CD4-positive, alpha-beta memory T cell (primary cell): Measurements from ENCODE around the gene TUT4. TPM values are rescaled to one million over a fixed set of nuclear protein-coding genes. Genes with fewer than 3 reads are reported as not detected.
A peak's percentile ranks its signal among the peaks of the same experiment; 100 is the strongest.

Source experiments
- CTCF ChIA-PET: fragments of 350-600 bp; sonication (Branson Sonifier 250); formaldehyde crosslinking; loops from one replicate; lab custom pipeline; 2021; ENCODE audit warnings: inconsistent platforms; ENCODE audit not compliant: partially characterized antibody; lab: Charles Lee
- POLR2A ChIA-PET: fragments of 350-600 bp; sonication (Branson Sonifier 250); formaldehyde crosslinking; loops from one replicate; lab custom pipeline; 2021; ENCODE audit not compliant: partially characterized antibody; lab: Charles Lee
- DNase-seq, 5 donors: peaks; one replicate each; pipeline versions ENCODE4 v3.0.0 to v3.0.0-alpha.2; 2020 to 2022; ENCODE audit warnings: mixed read lengths in 1 of 5
- H3K27ac ChIP-seq: one replicate; pipeline ENCODE4 v1.7.0; 2013; ENCODE audit warnings: low read depth, low read length
- H3K27me3 ChIP-seq: 2 replicates; pipeline ENCODE4 v1.7.0; 2013; ENCODE audit warnings: mild to moderate bottlenecking, low read length, moderate library complexity; ENCODE audit not compliant: insufficient read depth
- H3K36me3 ChIP-seq: 2 replicates; pipeline ENCODE4 v1.7.0; 2013; ENCODE audit warnings: mild to moderate bottlenecking, low read length, moderate library complexity; ENCODE audit not compliant: insufficient read depth
- H3K4me1 ChIP-seq: 2 replicates; pipeline ENCODE4 v1.7.0; 2013; ENCODE audit warnings: mild to moderate bottlenecking, low read length, moderate library complexity; ENCODE audit not compliant: insufficient read depth
- H3K4me3 ChIP-seq, 2 donors: one replicate each; pipeline ENCODE4 v1.7.0; 2013; ENCODE audit warnings: low read length in 2 of 2, mild to moderate bottlenecking in 1 of 2
- H3K9me3 ChIP-seq, 2 donors: one replicate each; pipeline ENCODE4 v1.7.0; 2013; ENCODE audit warnings: low read length in 2 of 2, control low read depth in 1 of 2; ENCODE audit not compliant: control insufficient read depth in 1 of 2
- H3K27ac Mint-ChIP-seq, 7 donors: one replicate each; pipeline ENCODE4 v1.8.0; 2020 to 2021; ENCODE audit warnings: mixed read lengths in 7 of 7, mild to moderate bottlenecking in 6 of 7, inconsistent platforms in 3 of 7, moderate library complexity in 3 of 7
- H3K27me3 Mint-ChIP-seq, 2 donors: one replicate each; pipeline ENCODE4 v1.8.0; 2020 to 2021; ENCODE audit warnings: mixed read lengths in 2 of 2
- H3K36me3 Mint-ChIP-seq, 2 donors: one replicate each; pipeline ENCODE4 v1.8.0; 2020 to 2021; ENCODE audit warnings: mixed read lengths in 2 of 2, inconsistent platforms in 1 of 2, mild to moderate bottlenecking in 1 of 2
- H3K4me1 Mint-ChIP-seq, 4 donors: one replicate each; pipeline ENCODE4 v1.8.0; 2020 to 2021; ENCODE audit warnings: mixed read lengths in 4 of 4, mild to moderate bottlenecking in 1 of 4
- H3K4me3 Mint-ChIP-seq, 8 donors: one replicate each; pipeline ENCODE4 v1.8.0; 2020 to 2021; ENCODE audit warnings: mixed read lengths in 8 of 8, mild to moderate bottlenecking in 7 of 8, moderate library complexity in 6 of 8, inconsistent platforms in 3 of 8
- H3K9me3 Mint-ChIP-seq, 8 donors: one replicate each; pipeline ENCODE4 v1.8.0; 2020 to 2021; ENCODE audit warnings: mixed read lengths in 8 of 8, mild to moderate bottlenecking in 5 of 8, inconsistent platforms in 3 of 8, moderate library complexity in 1 of 8
- intact Hi-C: fragments of 100-400 bp; cut with micrococcal nuclease; formaldehyde crosslinking; loops from one replicate; pipeline ENCODE4 v1.15.1; 2023
- polyA plus RNA-seq, 2 donors: library from polyadenylated mRNA; unstranded; fragments of 300-500 nt; fragmentation: Illumina TruSeq; gene quantifications; one replicate each; pipeline ENCODE4 v1.2.3, GENCODE V29; 2021
- total RNA-seq, 2 experiments: library from RNA; stranded (reverse); gene quantifications; one replicate each; pipeline ENCODE4 v1.2.3, GENCODE V29; 2021

The TUT4 gene
- total and polyA plus RNA-seq, 4 experiments from 2014 or later = 22.4 to 159 (median 96.8) TPM

DNA sequence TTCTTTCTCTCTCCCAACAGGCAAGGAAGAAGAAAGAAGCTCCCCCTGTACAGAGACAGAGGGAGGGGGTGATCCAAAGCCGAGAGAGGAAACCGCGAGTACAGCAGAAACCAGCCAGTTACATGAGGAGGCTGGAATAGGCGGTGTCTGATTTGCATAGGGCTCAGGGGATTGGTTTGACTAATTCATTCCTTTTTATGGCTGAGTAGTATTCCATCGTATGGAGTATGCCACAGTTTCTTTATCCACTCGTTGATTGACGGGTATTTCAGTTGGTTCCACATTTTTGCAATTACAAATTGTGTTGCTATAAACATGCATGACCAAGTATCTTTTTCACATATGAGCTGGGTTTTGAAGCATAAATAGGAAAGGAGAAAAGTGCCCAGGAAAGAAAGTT is 45.8 kb upstream of the TUT4 start:
- no peak overlapping the region for H3K27ac Mint-ChIP-seq
- peaks cover 0 to 4% of the 10 kb centered on the region in 2 donors for H3K36me3 Mint-ChIP-seq
- ChIA-PET POLR2A (interaction anchor here (0.7 to 10.4 kb wide), 3 partner anchors 21 to 39 kb away, joined by 3 to 188 read pairs (median 4); partner anchors contain the start of gene SHISAL2A), CTCF (no interaction called here)
- no peak for DNase-seq
- H3K4me3 Mint-ChIP-seq = no peak overlapping the region
- Histone ChIP-seq H3K4me3 (no peak overlapping the region), H3K27me3 (no peaks in the 10 kb centered on the region), H3K9me3 (no peaks in the 10 kb centered on the region), H3K36me3 (no peaks in the 10 kb centered on the region), H3K4me1 (peaks cover 25% of the 10 kb centered on the region), H3K27ac (no peak overlapping the region)
- intact Hi-C loops = no loop called here
- no peaks in the 10 kb centered on the region for H3K27me3 Mint-ChIP-seq
- H3K4me1 Mint-ChIP-seq = peaks cover 16 to 25% (median 21%) of the 10 kb centered on the region in 4 donors
- peaks cover 0 to 2% (median 0%) of the 10 kb centered on the region in 8 donors for H3K9me3 Mint-ChIP-seq

- Histone ChIP-seq H3K4me3 (no peak overlapping the region), H3K27me3 (no peaks in the 10 kb centered on the region), H3K9me3 (no peaks in the 10 kb centered on the region), H3K36me3 (no peaks in the 10 kb centered on the region), H3K27ac (no peak overlapping the region), H3K4me1 (peaks cover 17% of the 10 kb centered on the region)
- POLR2A ChIA-PET = interaction anchor here (1.0 kb wide), 1 partner anchor 22 kb away, joined by 3 read pairs; no protein-coding TSS in a partner anchor
- Mint-ChIP-seq H3K4me3 (no peak overlapping the region), H3K27me3 (no peaks in the 10 kb centered on the region), H3K27ac (peak overlapping the region in 2 of 7 donors; percentile 48 to 71), H3K36me3 (peaks cover 0 to 1% of the 10 kb centered on the region in 2 donors), H3K9me3 (peaks cover 0 to 2% (median 0%) of the 10 kb centered on the region in 8 donors), H3K4me1 (peaks cover 9 to 17% (median 13%) of the 10 kb centered on the region in 4 donors)
- intact Hi-C loops = no loop called here
- no peak for DNase-seq
- CTCF ChIA-PET = no interaction called here
These were observed 45.0 kb upstream of the TUT4 start for GRCh38 chr1:52597912-52598311.

GRCh38 chr1:52595061-52595460 is 42.2 kb upstream of the TUT4 start:
- no peak for DNase-seq
- no peaks in the 10 kb centered on the region for H3K4me1 ChIP-seq
- no peaks in the 10 kb centered on the region for H3K36me3 Mint-ChIP-seq
- intact Hi-C loops = no loop called here
- H3K27ac ChIP-seq = no peak overlapping the region
- H3K36me3 ChIP-seq = no peaks in the 10 kb centered on the region
- ChIA-PET CTCF (interaction anchor here (1.1 kb wide), 1 partner anchor 9 kb away, joined by 3 read pairs; no protein-coding TSS in a partner anchor), POLR2A (interaction anchor here (0.9 kb wide), 1 partner anchor 11 kb away, joined by 3 read pairs; no protein-coding TSS in a partner anchor)
- no peak overlapping the region for H3K4me3 Mint-ChIP-seq
- no peak overlapping the region for H3K4me3 ChIP-seq
- no peaks in the 10 kb centered on the region for H3K27me3 Mint-ChIP-seq
- peak overlapping the region in 4 of 7 donors; percentile 25 to 75 (median 53) for H3K27ac Mint-ChIP-seq
- H3K4me1 Mint-ChIP-seq = peaks cover 0 to 4% (median under 1%) of the 10 kb centered on the region in 4 donors
- peaks cover 0 to 2% (median 0%) of the 10 kb centered on the region in 8 donors for H3K9me3 Mint-ChIP-seq
- H3K27me3 ChIP-seq = no peaks in the 10 kb centered on the region
- H3K9me3 ChIP-seq = no peaks in the 10 kb centered on the region

- Histone ChIP-seq H3K9me3 (no peaks in the 10 kb centered on the region), H3K36me3 (no peaks in the 10 kb centered on the region), H3K4me1 (no peaks in the 10 kb centered on the region), H3K27ac (no peak overlapping the region), H3K4me3 (no peak overlapping the region), H3K27me3 (no peaks in the 10 kb centered on the region)
- no peak overlapping the region for H3K4me3 Mint-ChIP-seq
- no peak for DNase-seq
- peaks cover 0 to 2% (median 0%) of the 10 kb centered on the region in 4 donors for H3K4me1 Mint-ChIP-seq
- H3K27ac Mint-ChIP-seq = no peak overlapping the region
- no peaks in the 10 kb centered on the region for H3K27me3 Mint-ChIP-seq
- intact Hi-C loops = no loop called here
- H3K9me3 Mint-ChIP-seq = no peaks in the 10 kb centered on the region
- H3K36me3 Mint-ChIP-seq = no peaks in the 10 kb centered on the region
- ChIA-PET CTCF (interaction anchor here (1.1 to 1.2 kb wide), 2 partner anchors 40 to 93 kb away, joined by 3 read pairs; partner anchors contain the start of gene SHISAL2A), POLR2A (interaction anchor here (0.8 to 1.4 kb wide), 3 partner anchors 40 to 42 kb away, joined by 3 to 4 read pairs (median 3); partner anchors contain the start of gene SHISAL2A)
These were observed 40.6 kb upstream of the TUT4 start for GRCh38 chr1:52593495-52593894.

- Histone ChIP-seq H3K9me3 (no peaks in the 10 kb centered on the region), H3K36me3 (no peaks in the 10 kb centered on the region), H3K4me3 (no peak overlapping the region), H3K27me3 (no peaks in the 10 kb centered on the region), H3K4me1 (no peaks in the 10 kb centered on the region), H3K27ac (no peak overlapping the region)
- DNase-seq = no peak
- no peaks in the 10 kb centered on the region for H3K36me3 Mint-ChIP-seq
- POLR2A ChIA-PET = interaction anchor here (0.8 to 1.0 kb wide), 2 partner anchors 39 to 42 kb away, joined by 3 read pairs; no protein-coding TSS in a partner anchor
- intact Hi-C loops = no loop called here
- H3K4me3 Mint-ChIP-seq = no peak overlapping the region
- no peak overlapping the region for H3K27ac Mint-ChIP-seq
- CTCF ChIA-PET = interaction anchor here (1.1 kb wide), 1 partner anchor 41 kb away, joined by 3 read pairs; the partner anchor contains the start of gene SHISAL2A
- no peaks in the 10 kb centered on the region for H3K27me3 Mint-ChIP-seq
- no peaks in the 10 kb centered on the region for H3K9me3 Mint-ChIP-seq
- H3K4me1 Mint-ChIP-seq = peaks cover 0 to 2% (median 0%) of the 10 kb centered on the region in 4 donors
These were observed 39.9 kb upstream of the TUT4 start for GRCh38 chr1:52592637-52593323.

DNA sequence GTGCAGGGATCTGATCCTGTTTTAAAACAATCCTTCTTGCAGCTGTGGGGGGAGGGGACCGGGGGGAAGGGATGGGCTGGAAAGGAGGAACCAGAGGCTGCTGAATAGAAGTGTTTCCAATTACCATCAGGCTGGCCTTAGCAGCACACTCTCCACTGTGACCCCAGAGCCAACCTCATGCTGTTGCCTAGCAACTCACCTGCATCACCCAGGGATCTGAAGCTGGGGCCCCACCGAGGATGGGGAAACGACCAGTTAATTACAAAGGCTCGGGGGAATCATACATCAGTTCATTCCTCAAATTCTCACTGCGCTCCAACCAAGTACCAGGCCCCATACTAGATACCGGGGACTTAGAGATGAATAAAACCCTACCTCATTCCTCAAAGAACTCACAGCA is 37.4 kb upstream of the TUT4 start:
- Histone ChIP-seq H3K4me3 (no peak overlapping the region), H3K4me1 (no peaks in the 10 kb centered on the region), H3K36me3 (no peaks in the 10 kb centered on the region), H3K9me3 (no peaks in the 10 kb centered on the region), H3K27me3 (no peaks in the 10 kb centered on the region), H3K27ac (no peak overlapping the region)
- no peak for DNase-seq
- Mint-ChIP-seq H3K4me1 (peaks cover 0 to 2% (median 0%) of the 10 kb centered on the region in 4 donors), H3K27ac (no peak overlapping the region), H3K9me3 (no peaks in the 10 kb centered on the region), H3K27me3 (no peaks in the 10 kb centered on the region), H3K4me3 (no peak overlapping the region), H3K36me3 (no peaks in the 10 kb centered on the region)
- CTCF ChIA-PET = no interaction called here
- POLR2A ChIA-PET = no interaction called here
- intact Hi-C loops = no loop called here

GRCh38 chr1:52588535-52588934 is 35.6 kb upstream of the TUT4 start:
- Mint-ChIP-seq H3K9me3 (no peaks in the 10 kb centered on the region), H3K4me1 (no peaks in the 10 kb centered on the region), H3K27me3 (no peaks in the 10 kb centered on the region), H3K36me3 (no peaks in the 10 kb centered on the region), H3K4me3 (no peak overlapping the region), H3K27ac (peak overlapping the region in 1 of 7 donors; percentile 48)
- Histone ChIP-seq H3K4me1 (no peaks in the 10 kb centered on the region), H3K27ac (no peak overlapping the region), H3K36me3 (no peaks in the 10 kb centered on the region), H3K9me3 (no peaks in the 10 kb centered on the region), H3K4me3 (no peak overlapping the region), H3K27me3 (no peaks in the 10 kb centered on the region)
- CTCF ChIA-PET = no interaction called here
- POLR2A ChIA-PET = no interaction called here
- intact Hi-C loops = no loop called here
- DNase-seq = no peak
